Esophagus muscularis mucosa (tissue), 4 donors: ENCODE data around the gene SLC35B1. TPM values are rescaled to one million over a fixed set of nuclear protein-coding genes. Genes with fewer than 3 reads are reported as not detected.

Source experiments
- DNase-seq: peaks from one replicate; pipeline ENCODE4 v3.0.0-alpha.2; 2017; ENCODE audit errors: extremely low spot score
- H3K27ac ChIP-seq, 4 donors: fragments of 200-600 bp; sonication (generic); replicated peaks in 1 of 4; 1 replicate in 3 of 4; 2 replicates in 1 of 4; pipeline ENCODE4 v1.5.1; 2016 to 2019; ENCODE audit warnings: mild to moderate bottlenecking in 1 of 4
- H3K27me3 ChIP-seq, 4 donors: fragments of 200-600 bp; sonication (generic); one replicate each; pipeline versions ENCODE4 v1.5.1 to v1.6.0; 2016 to 2019
- H3K36me3 ChIP-seq, 4 donors: fragments of 200-600 bp; sonication (generic); one replicate each; pipeline ENCODE4 v1.5.1; 2016 to 2019
- H3K4me1 ChIP-seq, 4 donors: fragments of 200-600 bp; sonication (generic); one replicate each; pipeline ENCODE4 v1.5.1; 2016 to 2019
- H3K4me3 ChIP-seq, 4 donors: fragments of 200-600 bp; sonication (generic); 1 replicate in 2 of 4; 2 replicates in 2 of 4; pipeline ENCODE4 v1.5.1; 2016 to 2019; ENCODE audit warnings: mild to moderate bottlenecking in 4 of 4, moderate library complexity in 1 of 4
- H3K9me3 ChIP-seq, 4 donors: fragments of 200-600 bp; sonication (generic); 1 replicate in 3 of 4; 2 replicates in 1 of 4; pipeline ENCODE4 v1.5.1; 2016 to 2019
- EP300 ChIP-seq: sonication (generic); formaldehyde crosslinking; IDR thresholded peaks from one replicate; pipeline ENCODE4 v1.6.1; 2017; ENCODE audit warnings: antibody characterized with exemption
- POLR2A ChIP-seq: fragments of 450-650 bp; IDR thresholded peaks from one replicate; pipeline ENCODE4 v1.6.1; 2017; ENCODE audit warnings: antibody characterized with exemption, moderate library complexity, mild to moderate bottlenecking, low read depth
- POLR2AphosphoS5 ChIP-seq, 2 donors: sonication (generic); formaldehyde crosslinking; IDR thresholded peaks; one replicate each; pipeline ENCODE4 v1.6.1; 2017; ENCODE audit warnings: antibody characterized with exemption in 2 of 2
- WGBS: methylation state at CpG from one replicate; pipeline ENCODE4 v1.1.5; 2018; 5-methylcytosine and 5-hydroxymethylcytosine counted together
- intact Hi-C: fragments of 100-400 bp; cut with DNase I; formaldehyde crosslinking; loops from one replicate; pipeline ENCODE4 v1.15.1; 2023
- total RNA-seq, 4 donors: library from RNA; depleted of rRNA; stranded (reverse); fragments of >200 nt; gene quantifications; one replicate each; pipeline versions ENCODE4 v1.1.0 to v1.2.1, GENCODE V29; 2016
- TF ChIP-seq, protein P1 (sequence below), 3 experiments: fragments of 200-600 bp in 2 of 3; fragments of 450-650 bp in 1 of 3; sonication (generic) in 2 of 3; IDR thresholded peaks; one replicate each; pipeline ENCODE4 v1.5.1; 2017 to 2019; ENCODE audit warnings: antibody characterized with exemption in 3 of 3, mild to moderate bottlenecking in 2 of 3, moderate library complexity in 1 of 3

SLC35B1 gene
- total RNA-seq, 4 donors from 2014 or later = 17.0 to 25.3 (median 18.4) TPM

DNA sequence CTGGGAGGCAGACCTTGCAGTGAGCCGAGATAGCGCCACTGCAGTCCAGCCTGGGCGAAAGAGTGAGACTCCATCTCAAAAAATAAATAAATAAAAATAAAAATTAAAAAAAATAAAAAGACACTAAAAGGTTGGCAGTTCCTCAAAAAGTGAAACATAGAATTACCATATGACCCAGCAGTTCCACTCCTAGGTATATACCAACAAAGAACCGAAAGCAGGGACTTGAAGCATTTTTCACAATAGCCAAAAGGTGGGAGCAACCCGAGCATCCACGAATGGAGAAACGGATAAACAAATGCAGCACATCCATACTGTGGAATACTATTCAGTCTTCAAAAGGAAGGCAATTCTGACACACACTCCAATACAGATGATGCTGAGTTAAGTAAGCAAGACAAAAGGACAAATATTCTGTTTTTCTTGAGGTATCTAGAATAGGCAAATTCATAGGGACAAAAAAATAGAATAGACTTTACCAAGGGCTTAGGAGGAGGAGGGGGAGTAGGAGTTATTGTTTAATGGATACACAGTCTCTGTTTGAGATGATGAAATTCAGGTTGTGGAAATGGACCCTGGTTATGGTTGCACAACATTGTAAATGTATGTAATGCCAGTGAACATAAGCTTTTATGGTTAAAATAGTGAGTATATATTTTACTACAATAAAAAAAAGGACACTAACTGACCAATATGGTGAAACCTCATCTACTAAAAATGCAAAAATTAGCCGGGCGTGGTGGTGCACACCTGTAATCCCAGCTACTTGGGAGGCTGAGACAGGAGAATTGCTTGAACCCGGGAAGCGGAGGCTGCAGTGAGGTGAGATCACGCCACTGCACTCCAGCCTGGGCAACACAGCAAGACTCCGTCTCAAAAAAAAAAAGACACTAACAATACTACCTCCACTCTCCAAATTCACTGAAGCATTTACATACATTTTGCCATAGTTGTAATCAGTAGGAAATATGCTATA, 27.0 kb upstream of the SLC35B1 start:
- Histone ChIP-seq H3K4me1 (peaks cover 36 to 71% (median 68%) of the 10 kb centered on the region in 4 donors), H3K27me3 (no peaks in the 10 kb centered on the region), H3K27ac (no peak overlapping the region), H3K4me3 (no peak overlapping the region), H3K36me3 (no peaks in the 10 kb centered on the region), H3K9me3 (no peaks in the 10 kb centered on the region)
- TF ChIP-seq POLR2A = no peak
- TF ChIP-seq, protein P1, sequence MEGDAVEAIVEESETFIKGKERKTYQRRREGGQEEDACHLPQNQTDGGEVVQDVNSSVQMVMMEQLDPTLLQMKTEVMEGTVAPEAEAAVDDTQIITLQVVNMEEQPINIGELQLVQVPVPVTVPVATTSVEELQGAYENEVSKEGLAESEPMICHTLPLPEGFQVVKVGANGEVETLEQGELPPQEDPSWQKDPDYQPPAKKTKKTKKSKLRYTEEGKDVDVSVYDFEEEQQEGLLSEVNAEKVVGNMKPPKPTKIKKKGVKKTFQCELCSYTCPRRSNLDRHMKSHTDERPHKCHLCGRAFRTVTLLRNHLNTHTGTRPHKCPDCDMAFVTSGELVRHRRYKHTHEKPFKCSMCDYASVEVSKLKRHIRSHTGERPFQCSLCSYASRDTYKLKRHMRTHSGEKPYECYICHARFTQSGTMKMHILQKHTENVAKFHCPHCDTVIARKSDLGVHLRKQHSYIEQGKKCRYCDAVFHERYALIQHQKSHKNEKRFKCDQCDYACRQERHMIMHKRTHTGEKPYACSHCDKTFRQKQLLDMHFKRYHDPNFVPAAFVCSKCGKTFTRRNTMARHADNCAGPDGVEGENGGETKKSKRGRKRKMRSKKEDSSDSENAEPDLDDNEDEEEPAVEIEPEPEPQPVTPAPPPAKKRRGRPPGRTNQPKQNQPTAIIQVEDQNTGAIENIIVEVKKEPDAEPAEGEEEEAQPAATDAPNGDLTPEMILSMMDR (IDR thresholded peaks at IDR 0.05) = no peak
- no peak for TF ChIP-seq POLR2AphosphoS5 (IDR thresholded peaks at IDR 0.05)
- TF ChIP-seq EP300 = no peak
- no peak for DNase-seq
- intact Hi-C loops = no loop called here
- 89% methylated on average over 13 of the region's 13 CpGs for WGBS

DNA sequence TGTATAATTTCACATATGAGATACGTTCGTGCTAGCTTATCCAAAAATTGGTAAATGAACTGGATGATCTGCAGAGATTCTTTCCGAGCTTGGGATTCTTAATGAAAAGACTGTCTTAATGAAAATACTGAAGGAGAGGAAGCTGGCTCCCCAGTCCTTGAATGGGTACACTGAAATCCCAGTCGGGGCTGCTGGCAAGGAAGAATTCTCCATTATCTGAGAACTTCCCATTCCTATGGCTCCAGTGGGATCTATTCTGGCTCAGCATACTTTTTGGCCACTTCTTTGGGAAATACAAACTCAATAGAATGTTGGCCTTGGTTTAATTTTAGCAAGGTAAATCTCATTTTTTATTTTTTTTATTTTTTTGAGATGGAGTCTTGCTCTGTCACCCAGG, 23.7 kb upstream of the SLC35B1 start:
- no peak for DNase-seq
- Histone ChIP-seq H3K27me3 (no peaks in the 10 kb centered on the region), H3K9me3 (no peaks in the 10 kb centered on the region), H3K36me3 (no peaks in the 10 kb centered on the region), H3K4me3 (no peak overlapping the region), H3K27ac (peak overlapping the region; percentile 80 to 84 (median 82)), H3K4me1 (peaks cover 49 to 71% (median 69%) of the 10 kb centered on the region in 4 donors)
- WGBS = 40% methylated on average over 4 of the region's 4 CpGs
- intact Hi-C loops = no loop called here
- TF ChIP-seq POLR2AphosphoS5 (IDR thresholded peaks at IDR 0.05) (no peak), POLR2A (no peak), EP300 (no peak)
- TF ChIP-seq, protein P1 (IDR thresholded peaks at IDR 0.05) = no peak

DNA sequence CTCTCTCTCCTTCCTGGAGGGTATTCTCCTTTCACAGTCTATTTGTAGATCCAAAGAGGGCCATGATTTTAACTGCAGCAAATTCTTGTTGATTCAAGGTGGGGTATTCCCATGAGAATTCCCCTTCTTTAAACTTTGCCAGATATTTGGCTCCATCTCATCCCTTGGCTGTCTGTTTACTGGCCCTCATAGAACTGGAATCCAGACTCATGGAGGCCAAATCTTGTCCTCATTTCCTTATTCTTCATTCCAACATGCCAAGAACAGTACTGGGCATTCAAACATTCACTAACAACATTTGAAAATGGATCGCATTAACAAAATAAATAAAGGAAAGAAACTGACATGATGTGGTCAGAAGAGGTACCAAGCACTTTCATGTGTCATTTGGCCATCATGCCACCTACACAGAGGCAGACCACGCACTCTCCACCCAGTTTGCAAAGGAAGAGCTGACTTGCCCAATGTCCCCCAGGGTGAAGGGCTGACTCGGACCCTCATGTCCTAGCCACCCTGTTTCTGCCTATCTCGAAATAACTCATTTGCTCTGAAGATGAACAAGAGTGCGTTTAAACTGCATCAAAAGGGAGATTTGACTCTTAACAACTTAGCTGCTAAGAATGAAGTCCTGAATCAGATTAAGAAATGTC, 23.1 kb upstream of the SLC35B1 start:
- H3K4me3 ChIP-seq = no peak overlapping the region
- TF ChIP-seq POLR2A (no peak), POLR2AphosphoS5 (IDR thresholded peaks at IDR 0.05) (no peak), EP300 (no peak)
- TF ChIP-seq, protein P1 (IDR thresholded peaks at IDR 0.05) = no peak
- H3K27ac ChIP-seq = peak overlapping the region; percentile 80 to 84 (median 82)
- peaks cover 0 to 4% (median under 1%) of the 10 kb centered on the region in 4 donors for H3K36me3 ChIP-seq
- WGBS = 35% methylated on average over 5 of the region's 5 CpGs
- H3K27me3 ChIP-seq = no peaks in the 10 kb centered on the region
- DNase-seq = no peak
- H3K9me3 ChIP-seq = no peaks in the 10 kb centered on the region
- intact Hi-C loops = no loop called here
- peaks cover 49 to 71% (median 69%) of the 10 kb centered on the region in 4 donors for H3K4me1 ChIP-seq

DNA sequence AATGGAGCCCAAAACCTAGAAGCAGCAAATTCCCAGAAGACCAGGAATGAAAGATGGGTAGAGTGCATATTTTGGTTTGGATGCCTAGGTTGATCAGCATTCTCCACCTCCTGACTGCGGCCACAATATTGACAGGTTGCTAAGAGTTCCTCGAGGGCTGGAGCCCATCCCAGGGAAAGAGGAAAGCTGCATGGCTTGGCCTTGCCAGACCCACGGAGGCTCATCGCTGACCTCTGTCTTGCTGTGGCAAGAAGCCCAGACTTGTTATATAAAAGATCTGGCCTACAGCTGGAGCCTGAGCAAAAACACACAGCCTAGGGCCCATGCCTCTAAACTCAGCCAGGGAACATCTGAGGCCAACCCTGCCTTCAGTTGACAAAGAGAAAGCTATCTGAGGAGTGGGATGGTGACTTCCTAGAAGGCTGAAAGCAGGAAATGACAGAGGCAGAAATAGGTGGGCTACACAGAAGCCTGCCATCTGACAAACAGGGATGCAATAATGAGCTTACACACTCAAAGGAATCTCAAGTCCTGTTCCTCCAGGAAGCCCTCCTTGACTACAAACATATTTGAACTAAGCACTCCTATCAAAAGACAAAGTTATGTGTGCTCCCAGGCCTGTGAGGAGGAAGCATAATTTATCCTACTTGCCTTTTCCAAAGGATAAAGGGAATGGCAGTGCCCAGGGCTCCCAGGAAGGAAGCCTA, 22.5 kb upstream of the SLC35B1 start:
- intact Hi-C loops = no loop called here
- Histone ChIP-seq H3K4me1 (peaks cover 49 to 74% (median 71%) of the 10 kb centered on the region in 4 donors), H3K27me3 (no peaks in the 10 kb centered on the region), H3K4me3 (no peak overlapping the region), H3K36me3 (peaks cover 0 to 5% (median 2%) of the 10 kb centered on the region in 4 donors), H3K27ac (peak overlapping the region; percentile 80 to 84 (median 82)), H3K9me3 (no peaks in the 10 kb centered on the region)
- 11% methylated on average over 4 of the region's 4 CpGs for WGBS
- TF ChIP-seq POLR2AphosphoS5 (IDR thresholded peaks at IDR 0.05) (peak; percentile 74 to 88), POLR2A (no peak)
- peak; percentile 93 for DNase-seq
